Keratinocyte (primary cell): ENCODE results near the gene SCYGR4.

Experiments
- EZH2 ChIP-seq: IDR thresholded peaks from one replicate; pipeline ENCODE4 v1.6.1; 2012; ENCODE audit warnings: inconsistent platforms, mild to moderate bottlenecking, low read length, moderate library complexity
- TF ChIP-seq, protein P1 (sequence below), 3 experiments: IDR thresholded peaks in 1 of 3; conservative IDR thresholded peaks in 1 of 3; optimal IDR thresholded peaks in 1 of 3; 2 replicates in 2 of 3; 3 replicates in 1 of 3; pipeline versions ENCODE3 to v1.5.1; 2011; ENCODE audit warnings: low read length in 3 of 3, mild to moderate bottlenecking in 3 of 3, moderate library complexity in 2 of 3, control low read depth in 1 of 3, inconsistent platforms in 1 of 3; ENCODE audit not compliant: insufficient read depth in 2 of 3; ENCODE audit errors: extremely low read depth in 1 of 3

DNA sequence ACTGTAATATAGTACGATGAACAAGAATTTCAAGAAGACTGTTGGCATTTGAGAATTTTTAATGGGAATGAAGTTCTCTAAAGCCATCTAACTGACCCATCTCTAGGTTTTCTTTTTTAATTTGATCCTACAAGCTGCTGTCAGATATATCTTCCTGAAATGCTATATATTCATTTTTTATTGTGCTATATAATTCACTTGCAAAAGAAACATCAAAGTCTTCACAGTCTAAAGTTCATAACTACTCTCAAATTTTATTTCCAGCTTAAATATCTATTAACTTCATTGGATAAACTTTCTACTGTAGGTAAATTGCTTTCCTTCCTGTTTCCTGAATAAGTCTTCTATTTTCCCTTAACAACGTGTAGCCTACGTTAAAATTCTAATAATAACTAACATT lies 14.9 kb upstream of the SCYGR4 start:
- TF ChIP-seq EZH2: no peak
- TF ChIP-seq, protein P1, sequence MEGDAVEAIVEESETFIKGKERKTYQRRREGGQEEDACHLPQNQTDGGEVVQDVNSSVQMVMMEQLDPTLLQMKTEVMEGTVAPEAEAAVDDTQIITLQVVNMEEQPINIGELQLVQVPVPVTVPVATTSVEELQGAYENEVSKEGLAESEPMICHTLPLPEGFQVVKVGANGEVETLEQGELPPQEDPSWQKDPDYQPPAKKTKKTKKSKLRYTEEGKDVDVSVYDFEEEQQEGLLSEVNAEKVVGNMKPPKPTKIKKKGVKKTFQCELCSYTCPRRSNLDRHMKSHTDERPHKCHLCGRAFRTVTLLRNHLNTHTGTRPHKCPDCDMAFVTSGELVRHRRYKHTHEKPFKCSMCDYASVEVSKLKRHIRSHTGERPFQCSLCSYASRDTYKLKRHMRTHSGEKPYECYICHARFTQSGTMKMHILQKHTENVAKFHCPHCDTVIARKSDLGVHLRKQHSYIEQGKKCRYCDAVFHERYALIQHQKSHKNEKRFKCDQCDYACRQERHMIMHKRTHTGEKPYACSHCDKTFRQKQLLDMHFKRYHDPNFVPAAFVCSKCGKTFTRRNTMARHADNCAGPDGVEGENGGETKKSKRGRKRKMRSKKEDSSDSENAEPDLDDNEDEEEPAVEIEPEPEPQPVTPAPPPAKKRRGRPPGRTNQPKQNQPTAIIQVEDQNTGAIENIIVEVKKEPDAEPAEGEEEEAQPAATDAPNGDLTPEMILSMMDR (optimal IDR thresholded peaks at IDR 0.05 in 1 of 3, IDR thresholded peaks at IDR 0.05 in 1 of 3, conservative IDR thresholded peaks at IDR 0.05 in 1 of 3; ENCODE audit: extremely low read depth in 1 of 3, insufficient read depth in 2 of 3, low read length in 3 of 3): no peak
